ENCODE data around the gene HOXA1.
A peak's percentile ranks its signal among the peaks of the same experiment; 100 is the strongest.

The HOXA1 gene

GRCh38 chr7:27095897-27096767 lies at the start of gene HOXA1:
Gene HOXA1 (minus strand): TSS chr7:27096000. CDS start chr7:27095912, 88 bp downstream.
- peak within 1 kb of the TSS; percentile 78 to 94 (median 92) for H3K4me3 ChIP-seq (ENCODE audit: low read depth in 1 of 5, low read length in 5 of 5)
- no peaks in the 10 kb centered on the region for H3K9me3 ChIP-seq (ENCODE audit: control insufficient read depth in 5 of 5, low read length in 5 of 5)
- peaks cover 0 to 3% (median 0%) of the 10 kb centered on the region in 5 donors for H3K27me3 ChIP-seq (ENCODE audit: control insufficient read depth in 5 of 5, insufficient read depth in 4 of 5, low read length in 5 of 5)
- peak within 1 kb of the TSS; percentile 92 for H3K27ac ChIP-seq (ENCODE audit: low read depth, low read length)
- H3K9ac ChIP-seq (ENCODE audit: low read length in 5 of 5): peak within 1 kb of the TSS in 4 of 5 donors; percentile 63 to 90 (median 81)
- H3K36me3 ChIP-seq (ENCODE audit: control insufficient read depth in 5 of 5, insufficient read depth in 5 of 5, low read length in 5 of 5): peaks cover 0 to 5% (median 3%) of the 10 kb centered on the region in 5 donors
- H3K4me1 ChIP-seq (ENCODE audit: control insufficient read depth in 5 of 5, insufficient read depth in 5 of 5, low read length in 5 of 5): peaks cover 15 to 50% (median 47%) of the 10 kb centered on the region in 5 donors

- H3K27me3 ChIP-seq (ENCODE audit: control insufficient read depth in 5 of 5, insufficient read depth in 4 of 5, low read length in 5 of 5): peaks cover 0 to 4% (median 0%) of the 10 kb centered on the region in 5 donors
- H3K4me1 ChIP-seq (ENCODE audit: control insufficient read depth in 5 of 5, insufficient read depth in 5 of 5, low read length in 5 of 5): peaks cover 9 to 89% (median 86%) of the 10 kb centered on the region in 5 donors
- peak overlapping the region; percentile 95 for H3K27ac ChIP-seq (ENCODE audit: low read depth, low read length)
- peak overlapping the region in 2 of 5 donors; percentile 10 to 35 for H3K9ac ChIP-seq (ENCODE audit: low read length in 5 of 5)
- H3K4me3 ChIP-seq (ENCODE audit: low read depth in 1 of 5, low read length in 5 of 5): peak overlapping the region in 3 of 5 donors; percentile 24 to 37 (median 36)
- H3K9me3 ChIP-seq (ENCODE audit: control insufficient read depth in 5 of 5, low read length in 5 of 5): no peaks in the 10 kb centered on the region
- H3K36me3 ChIP-seq (ENCODE audit: control insufficient read depth in 5 of 5, insufficient read depth in 5 of 5, low read length in 5 of 5): peaks cover 4 to 25% (median 16%) of the 10 kb centered on the region in 5 donors
Measured at GRCh38 chr7:27145165-27145913, 49.5 kb upstream of the HOXA1 start.

- Histone ChIP-seq H3K27me3 (ENCODE audit: control insufficient read depth in 5 of 5, insufficient read depth in 4 of 5, low read length in 5 of 5) (peaks cover 0 to 4% (median 0%) of the 10 kb centered on the region in 5 donors), H3K27ac (ENCODE audit: low read depth, low read length) (peak overlapping the region; percentile 95)
Measured at GRCh38 chr7:27144781-27145164, 49.0 kb upstream of the HOXA1 start.

GRCh38 chr7:27143950-27144780 lies 48.4 kb upstream of the HOXA1 start:
- H3K36me3 ChIP-seq (ENCODE audit: control insufficient read depth in 5 of 5, insufficient read depth in 5 of 5, low read length in 5 of 5): peaks cover 4 to 27% (median 16%) of the 10 kb centered on the region in 5 donors
- peak overlapping the region in 4 of 5 donors; percentile 55 to 84 (median 74) for H3K4me3 ChIP-seq (ENCODE audit: low read depth in 1 of 5, low read length in 5 of 5)
- peak overlapping the region; percentile 95 for H3K27ac ChIP-seq (ENCODE audit: low read depth, low read length)
- no peaks in the 10 kb centered on the region for H3K9me3 ChIP-seq (ENCODE audit: control insufficient read depth in 5 of 5, low read length in 5 of 5)
- H3K4me1 ChIP-seq (ENCODE audit: control insufficient read depth in 5 of 5, insufficient read depth in 5 of 5, low read length in 5 of 5): peaks cover 9 to 88% (median 86%) of the 10 kb centered on the region in 5 donors
- H3K9ac ChIP-seq (ENCODE audit: low read length in 5 of 5): no peak overlapping the region
- H3K27me3 ChIP-seq (ENCODE audit: control insufficient read depth in 5 of 5, insufficient read depth in 4 of 5, low read length in 5 of 5): peaks cover 0 to 4% (median 0%) of the 10 kb centered on the region in 5 donors

More at GRCh38 chr7:27144781-27145164, 49.0 kb upstream of the HOXA1 start:
- Histone ChIP-seq H3K9ac (ENCODE audit: low read length in 5 of 5) (peak overlapping the region in 2 of 5 donors; percentile 10 to 35), H3K4me1 (ENCODE audit: control insufficient read depth in 5 of 5, insufficient read depth in 5 of 5, low read length in 5 of 5) (peaks cover 11 to 89% (median 86%) of the 10 kb centered on the region in 5 donors), H3K4me3 (ENCODE audit: low read depth in 1 of 5, low read length in 5 of 5) (peak overlapping the region in 2 of 5 donors; percentile 24 to 37), H3K36me3 (ENCODE audit: control insufficient read depth in 5 of 5, insufficient read depth in 5 of 5, low read length in 5 of 5) (peaks cover 4 to 25% (median 16%) of the 10 kb centered on the region in 5 donors), H3K9me3 (ENCODE audit: control insufficient read depth in 5 of 5, low read length in 5 of 5) (no peaks in the 10 kb centered on the region)

GRCh38 chr7:27143023-27143949 lies 47.5 kb upstream of the HOXA1 start, which contains the start of gene HOXA5:
Gene HOXA5 (minus strand): TSS chr7:27143681. CDS start chr7:27143607, 74 bp downstream.
- peak within 1 kb of the TSS; percentile 69 to 84 (median 75) for H3K4me3 ChIP-seq (ENCODE audit: low read depth in 1 of 5, low read length in 5 of 5)
- H3K27me3 ChIP-seq (ENCODE audit: control insufficient read depth in 5 of 5, insufficient read depth in 4 of 5, low read length in 5 of 5): peaks cover 0 to 3% (median 0%) of the 10 kb centered on the region in 5 donors
- H3K36me3 ChIP-seq (ENCODE audit: control insufficient read depth in 5 of 5, insufficient read depth in 5 of 5, low read length in 5 of 5): peaks cover 4 to 27% (median 16%) of the 10 kb centered on the region in 5 donors
- H3K4me1 ChIP-seq (ENCODE audit: control insufficient read depth in 5 of 5, insufficient read depth in 5 of 5, low read length in 5 of 5): peaks cover 7 to 88% (median 86%) of the 10 kb centered on the region in 5 donors
- H3K27ac ChIP-seq (ENCODE audit: low read depth, low read length): peak within 1 kb of the TSS; percentile 95
- H3K9ac ChIP-seq (ENCODE audit: low read length in 5 of 5): peak within 1 kb of the TSS; percentile 56 to 79 (median 76)
- no peaks in the 10 kb centered on the region for H3K9me3 ChIP-seq (ENCODE audit: control insufficient read depth in 5 of 5, low read length in 5 of 5)

- Histone ChIP-seq H3K9ac (ENCODE audit: low read length in 5 of 5) (peak overlapping the region; percentile 56 to 79 (median 76)), H3K4me1 (ENCODE audit: control insufficient read depth in 5 of 5, insufficient read depth in 5 of 5, low read length in 5 of 5) (peaks cover 6 to 91% (median 86%) of the 10 kb centered on the region in 5 donors), H3K9me3 (ENCODE audit: control insufficient read depth in 5 of 5, low read length in 5 of 5) (no peaks in the 10 kb centered on the region), H3K27ac (ENCODE audit: low read depth, low read length) (peak overlapping the region; percentile 95), H3K4me3 (ENCODE audit: low read depth in 1 of 5, low read length in 5 of 5) (peak overlapping the region; percentile 69 to 84 (median 75)), H3K36me3 (ENCODE audit: control insufficient read depth in 5 of 5, insufficient read depth in 5 of 5, low read length in 5 of 5) (peaks cover 4 to 27% (median 16%) of the 10 kb centered on the region in 5 donors), H3K27me3 (ENCODE audit: control insufficient read depth in 5 of 5, insufficient read depth in 4 of 5, low read length in 5 of 5) (no peaks in the 10 kb centered on the region)
Measured at GRCh38 chr7:27142580-27143022, 46.8 kb upstream of the HOXA1 start.

GRCh38 chr7:27141923-27142579 lies 46.3 kb upstream of the HOXA1 start:
- peak overlapping the region; percentile 95 for H3K27ac ChIP-seq (ENCODE audit: low read depth, low read length)
- H3K27me3 ChIP-seq (ENCODE audit: control insufficient read depth in 5 of 5, insufficient read depth in 4 of 5, low read length in 5 of 5): no peaks in the 10 kb centered on the region
- peaks cover 6 to 91% (median 86%) of the 10 kb centered on the region in 5 donors for H3K4me1 ChIP-seq (ENCODE audit: control insufficient read depth in 5 of 5, insufficient read depth in 5 of 5, low read length in 5 of 5)
- no peaks in the 10 kb centered on the region for H3K9me3 ChIP-seq (ENCODE audit: control insufficient read depth in 5 of 5, low read length in 5 of 5)
- H3K9ac ChIP-seq (ENCODE audit: low read length in 5 of 5): peak overlapping the region; percentile 56 to 79 (median 76)
- H3K36me3 ChIP-seq (ENCODE audit: control insufficient read depth in 5 of 5, insufficient read depth in 5 of 5, low read length in 5 of 5): peaks cover 4 to 27% (median 16%) of the 10 kb centered on the region in 5 donors
- H3K4me3 ChIP-seq (ENCODE audit: low read depth in 1 of 5, low read length in 5 of 5): peak overlapping the region; percentile 69 to 84 (median 75)
